SJCRH30 (cell line): Measurements from ENCODE around the gene SNX27. TPM values are rescaled to one million over a fixed set of nuclear protein-coding genes. Genes with fewer than 3 reads are reported as not detected.

Experiments used
- total RNA-seq: library from RNA; depleted of rRNA; stranded (reverse); fragments of >200 nt; shearing (Covaris generic); gene quantifications from 2 replicates; pipeline ENCODE4 v1.2.3, GENCODE V29; 2014; rRNA removed

The SNX27 gene
- total RNA-seq, 1 experiment from 2014 or later, result 28.9 TPM

Other genes with a start within 250 kb of the SNX27 start
- gene SELENBP1, start 239.3 kb upstream of the SNX27 start, total RNA-seq, result 10.4 and 11.8 TPM in 2 replicates
- 355 and 363 TPM in 2 replicates for gene PSMB4, start 212.5 kb upstream of the SNX27 start, total RNA-seq
- gene POGZ, start 152.6 kb upstream of the SNX27 start, total RNA-seq, result 32.1 and 39.5 TPM in 2 replicates
- gene CGN, start 100.7 kb upstream of the SNX27 start, total RNA-seq, result 1.2 TPM in 2 replicates
- gene TUFT1, start 71.7 kb upstream of the SNX27 start, total RNA-seq, result 8.1 and 8.3 TPM in 2 replicates
- gene CELF3, start 104.8 kb downstream of the SNX27 start, total RNA-seq, result not detected in 2 replicates
- not detected in 2 replicates for gene RIIAD1, start 109.5 kb downstream of the SNX27 start, total RNA-seq
- gene MRPL9, start 151.4 kb downstream of the SNX27 start, total RNA-seq, result 77.1 and 80.3 TPM in 2 replicates
- gene TDRKH, start 178.4 kb downstream of the SNX27 start, total RNA-seq, result 3.7 and 6.2 TPM in 2 replicates
- not detected in 2 replicates for gene LINGO4, start 193.4 kb downstream of the SNX27 start, total RNA-seq
- not detected in 2 replicates for gene RORC, start 219.8 kb downstream of the SNX27 start, total RNA-seq
- 0.08 TPM in 1 of 2 replicates, not detected in the other for gene C2CD4D, start 227.8 kb downstream of the SNX27 start, total RNA-seq
- 0.25 and 0.75 TPM in 2 replicates for gene THEM5, start 241.7 kb downstream of the SNX27 start, total RNA-seq